Aorta (tissue), 5 donors: ENCODE data around the gene GDF2. TPM values are rescaled to one million over a fixed set of nuclear protein-coding genes. Genes with fewer than 3 reads are reported as not detected.

Experiments used
- ATAC-seq: fragments of 200-7000 bp; cut with Tn5 transposase; one replicate; pipeline ENCODE4 v1.9.1; 2022; ENCODE audit warnings: moderate library complexity; ENCODE audit not compliant: low FRiP score
- DNase-seq, 2 donors: peaks; one replicate each; pipeline ENCODE4 v3.0.0-alpha.2; 2020
- H3K27ac ChIP-seq, 2 donors: one replicate each; pipeline ENCODE4 v1.5.1; 2013; ENCODE audit warnings: low read length in 2 of 2, mild to moderate bottlenecking in 2 of 2, moderate library complexity in 2 of 2, control low read depth in 1 of 2, inconsistent platforms in 1 of 2, low read depth in 1 of 2
- H3K27me3 ChIP-seq, 2 donors: one replicate each; pipeline ENCODE4 v1.6.1; 2013; ENCODE audit warnings: control low read depth in 1 of 2, low read length in 1 of 2, mild to moderate bottlenecking in 1 of 2, moderate library complexity in 1 of 2; ENCODE audit not compliant: insufficient read depth in 2 of 2, control insufficient read depth in 1 of 2
- H3K36me3 ChIP-seq, 2 donors: one replicate each; pipeline ENCODE4 v1.6.1; 2013; ENCODE audit warnings: control low read depth in 1 of 2, low read length in 1 of 2, mild to moderate bottlenecking in 1 of 2; ENCODE audit not compliant: insufficient read depth in 2 of 2, control insufficient read depth in 1 of 2
- H3K4me1 ChIP-seq, 2 donors: one replicate each; pipeline ENCODE4 v1.6.1; 2013; ENCODE audit warnings: low read length in 2 of 2, control low read depth in 1 of 2, mild to moderate bottlenecking in 1 of 2, moderate library complexity in 1 of 2; ENCODE audit not compliant: insufficient read depth in 2 of 2, control insufficient read depth in 1 of 2
- H3K4me3 ChIP-seq, 2 donors: one replicate each; pipeline ENCODE4 v1.5.1; 2013; ENCODE audit warnings: low read length in 2 of 2, control low read depth in 1 of 2, mild to moderate bottlenecking in 1 of 2
- H3K9me3 ChIP-seq: one replicate; pipeline ENCODE4 v1.6.1; 2013; ENCODE audit warnings: mild to moderate bottlenecking, low read length; ENCODE audit not compliant: control insufficient read depth
- WGBS, 2 donors: extraction: QIAGEN DNeasy Blood & Tissue Kit; methylation state at CpG; one replicate each; pipeline ENCODE4 v1.1.7; 2013; 5-methylcytosine and 5-hydroxymethylcytosine counted together
- intact Hi-C, 2 donors: fragments of 100-400 bp; cut with DNase I; formaldehyde crosslinking; loops; one replicate each; pipeline versions ENCODE4 v1.14.2 to v1.15.0; 2022
- polyA plus RNA-seq, 2 donors: library from polyadenylated mRNA; stranded (reverse); fragments of 200-250 nt; gene quantifications; one replicate each; pipeline ENCODE4 v1.2.3, GENCODE V29; 2013
- total RNA-seq, 2 donors: library from RNA; stranded (reverse); fragmentation: NEBNext Ultra II Directional; extraction: Animal tissue kit (Norgen Biotek cat#: 25700); gene quantifications; one replicate each; pipeline ENCODE4 v1.2.1, GENCODE V29; 2021
- donor health status: healthy with polysubstance abuse.
- donor health status: Bipolar disorder and iron deficiency.
- donor health status: DM: no; HTN: no; CAD: no.
- donor health status: DM: no; HTN: no; CAD: no.
- donor health status: DM: yes; HTN: yes; CAD: no.

Gene GDF2
- total and polyA plus RNA-seq, 4 donors: not detected

DNA sequence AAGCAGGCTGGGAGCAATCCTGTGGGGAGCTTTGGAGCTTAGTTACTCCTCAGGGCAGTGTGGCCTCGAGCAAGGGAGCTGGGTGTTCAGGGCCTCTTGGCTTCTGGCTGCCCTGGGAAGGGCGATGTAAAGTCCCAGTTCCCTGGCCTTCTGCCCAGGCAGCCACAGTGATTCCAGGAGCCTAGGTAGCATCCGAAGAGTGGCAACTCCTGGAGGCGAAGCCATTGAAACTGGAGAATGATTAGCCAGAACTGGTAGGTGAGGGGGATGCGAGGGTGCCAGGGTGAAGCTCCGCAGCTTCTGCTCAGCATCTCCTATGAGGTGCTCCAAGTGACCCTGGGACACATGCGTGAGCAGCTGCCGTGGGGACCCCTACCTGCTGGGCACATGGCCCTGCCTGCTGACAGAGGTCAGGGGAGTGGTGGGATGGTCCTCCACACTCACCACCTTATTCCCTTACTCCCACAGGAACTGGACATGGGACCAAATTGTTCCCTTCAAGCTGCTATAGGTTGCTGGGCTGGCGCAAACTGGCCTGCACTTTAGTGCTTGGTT lies 7.8 kb upstream of the GDF2 start:
- Histone ChIP-seq H3K27me3 (no peaks in the 10 kb centered on the region), H3K4me1 (no peaks in the 10 kb centered on the region), H3K9me3 (no peaks in the 10 kb centered on the region), H3K4me3 (no peak overlapping the region), H3K36me3 (no peaks in the 10 kb centered on the region), H3K27ac (no peak overlapping the region)
- no peak for DNase-seq
- WGBS, 2 donors: 75 to 94% methylated on average over 9 of the region's 9 CpGs
- ATAC-seq: no peak
- intact Hi-C loops: loop anchor here in 1 of 2 donors (5.0 kb wide), 1 partner anchor 287 kb away; no protein-coding TSS in a partner anchor

DNA sequence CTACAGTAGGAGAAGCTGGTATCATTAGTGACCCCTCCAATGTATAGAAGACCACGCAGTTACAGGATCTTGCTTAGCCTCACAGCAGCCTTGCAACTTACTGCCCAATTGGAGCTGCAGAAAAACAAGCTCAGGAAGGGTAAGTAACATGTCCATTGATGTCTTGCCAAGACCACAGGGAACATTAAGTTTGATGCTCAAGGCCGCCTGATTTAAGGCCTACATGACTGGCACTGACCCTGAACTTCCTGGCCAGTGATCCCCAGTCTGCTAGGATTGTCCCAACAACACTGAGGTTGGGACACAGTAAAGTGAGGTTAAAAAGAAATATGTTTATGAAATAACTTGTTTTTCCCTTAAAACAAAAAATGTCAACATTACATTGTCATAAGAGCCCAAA lies 6.8 kb upstream of the GDF2 start:
- Histone ChIP-seq H3K4me3 (no peak overlapping the region), H3K36me3 (no peaks in the 10 kb centered on the region), H3K27ac (no peak overlapping the region), H3K4me1 (no peaks in the 10 kb centered on the region), H3K9me3 (no peaks in the 10 kb centered on the region), H3K27me3 (no peaks in the 10 kb centered on the region)
- ATAC-seq (no peak), DNase-seq (no peak)
- intact Hi-C loops: no loop called here
- 93 to 95% methylated on average over 2 of the region's 2 CpGs for WGBS, 2 donors

DNA sequence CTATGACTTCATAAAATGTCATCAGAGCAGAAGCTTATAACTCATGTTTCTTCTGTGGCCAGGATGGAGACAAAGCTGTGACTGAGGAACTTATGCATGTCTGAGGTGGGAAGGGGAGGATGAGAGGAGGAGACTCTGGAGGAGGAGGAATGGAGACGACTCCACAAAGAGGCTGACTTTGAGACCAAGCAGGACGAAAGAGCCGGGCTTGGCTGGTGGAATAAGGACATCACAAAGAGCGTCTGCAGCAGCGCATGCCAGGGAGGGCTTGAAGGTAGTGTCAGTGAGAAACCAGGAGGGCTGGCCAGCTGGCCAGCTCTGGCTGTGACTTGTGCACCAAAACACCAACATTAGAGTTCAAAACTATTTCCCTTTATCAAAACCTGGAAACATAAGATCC lies 6.1 kb upstream of the GDF2 start:
- intact Hi-C loops: no loop called here
- DNase-seq: no peak
- Histone ChIP-seq H3K4me3 (no peak overlapping the region), H3K27ac (no peak overlapping the region), H3K27me3 (no peaks in the 10 kb centered on the region), H3K4me1 (no peaks in the 10 kb centered on the region), H3K9me3 (no peaks in the 10 kb centered on the region), H3K36me3 (no peaks in the 10 kb centered on the region)
- ATAC-seq: no peak
- 85 to 87% methylated on average over 5 of the region's 5 CpGs for WGBS, 2 donors

DNA sequence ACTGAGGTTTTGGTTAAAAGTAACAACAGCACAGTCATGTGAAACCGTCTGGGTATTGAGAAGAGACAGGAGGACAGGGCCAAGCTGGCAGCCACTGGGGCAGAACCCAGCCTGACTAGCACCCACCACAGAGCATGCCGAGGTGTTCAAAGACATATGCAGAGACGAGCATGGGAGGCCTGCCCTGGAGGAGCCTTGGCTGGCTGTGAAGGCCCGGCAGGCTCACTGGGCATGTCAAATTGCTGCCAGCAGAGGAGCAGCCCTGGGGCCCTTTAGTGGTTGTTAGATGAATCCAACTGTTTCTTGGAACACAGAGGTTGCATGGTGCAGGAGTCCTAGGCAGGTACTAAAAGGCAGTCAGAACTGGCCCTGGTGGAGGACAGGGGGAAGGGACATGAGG lies 5.0 kb upstream of the GDF2 start:
- no peak for ATAC-seq
- H3K27ac ChIP-seq: no peak overlapping the region
- no peaks in the 10 kb centered on the region for H3K4me1 ChIP-seq
- no peaks in the 10 kb centered on the region for H3K9me3 ChIP-seq
- H3K4me3 ChIP-seq: no peak overlapping the region
- no peaks in the 10 kb centered on the region for H3K36me3 ChIP-seq
- H3K27me3 ChIP-seq: no peaks in the 10 kb centered on the region
- WGBS, 2 donors: 87 to 88% methylated on average over 4 of the region's 4 CpGs
- DNase-seq: no peak
- intact Hi-C loops: no loop called here

DNA sequence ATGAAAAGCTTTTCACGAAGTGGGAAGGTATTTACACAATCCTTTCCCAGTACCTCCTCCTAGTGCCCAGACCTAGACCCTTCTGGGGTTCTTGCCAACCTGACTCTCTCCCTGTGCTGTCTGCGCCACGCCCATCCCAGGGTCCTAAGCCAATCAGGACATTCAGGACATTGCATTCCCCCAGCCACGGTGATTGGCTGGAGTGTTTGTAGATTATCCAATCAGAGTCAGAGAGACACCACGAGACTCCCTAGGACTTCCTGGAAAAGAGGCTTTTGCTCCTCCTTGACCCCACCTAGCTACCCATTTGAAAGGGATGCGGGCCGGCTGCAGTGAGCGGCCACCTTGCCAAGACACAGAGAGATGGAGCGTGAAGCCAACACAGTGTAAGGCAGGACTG lies 3.5 kb upstream of the GDF2 start:
- H3K27ac ChIP-seq: no peak overlapping the region
- no peaks in the 10 kb centered on the region for H3K9me3 ChIP-seq
- WGBS, 2 donors: 53 to 86% methylated on average over 9 of the region's 9 CpGs
- no peak overlapping the region for H3K4me3 ChIP-seq
- ATAC-seq (no peak), DNase-seq (no peak)
- no peaks in the 10 kb centered on the region for H3K36me3 ChIP-seq
- H3K4me1 ChIP-seq: no peaks in the 10 kb centered on the region
- intact Hi-C loops: no loop called here
- no peaks in the 10 kb centered on the region for H3K27me3 ChIP-seq

DNA sequence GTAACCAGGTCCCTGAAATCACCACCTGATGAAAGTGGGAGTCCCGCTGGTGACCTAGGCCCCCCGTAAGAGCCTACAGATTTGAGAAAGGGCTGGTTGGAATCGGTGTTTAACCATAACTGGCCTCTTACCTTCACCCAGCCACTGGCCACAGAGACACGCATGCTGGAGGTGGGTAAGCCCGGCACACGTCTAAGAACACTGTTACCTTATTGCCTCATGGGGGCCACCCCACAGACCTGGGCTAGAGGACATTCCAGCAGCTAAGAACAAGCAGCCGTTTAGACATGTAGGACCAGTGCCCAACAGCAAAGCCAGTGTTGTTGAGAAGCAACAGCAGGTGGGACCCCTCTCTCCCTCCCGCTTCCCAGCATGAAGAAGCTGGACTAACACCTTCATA lies 2.5 kb upstream of the GDF2 start:
- H3K27ac ChIP-seq: no peak overlapping the region
- ATAC-seq (no peak), DNase-seq (no peak)
- no peaks in the 10 kb centered on the region for H3K4me1 ChIP-seq
- 92 to 95% methylated on average over 8 of the region's 8 CpGs for WGBS, 2 donors
- no peaks in the 10 kb centered on the region for H3K27me3 ChIP-seq
- no peaks in the 10 kb centered on the region for H3K36me3 ChIP-seq
- no peak overlapping the region for H3K4me3 ChIP-seq
- intact Hi-C loops: no loop called here
- no peaks in the 10 kb centered on the region for H3K9me3 ChIP-seq

DNA sequence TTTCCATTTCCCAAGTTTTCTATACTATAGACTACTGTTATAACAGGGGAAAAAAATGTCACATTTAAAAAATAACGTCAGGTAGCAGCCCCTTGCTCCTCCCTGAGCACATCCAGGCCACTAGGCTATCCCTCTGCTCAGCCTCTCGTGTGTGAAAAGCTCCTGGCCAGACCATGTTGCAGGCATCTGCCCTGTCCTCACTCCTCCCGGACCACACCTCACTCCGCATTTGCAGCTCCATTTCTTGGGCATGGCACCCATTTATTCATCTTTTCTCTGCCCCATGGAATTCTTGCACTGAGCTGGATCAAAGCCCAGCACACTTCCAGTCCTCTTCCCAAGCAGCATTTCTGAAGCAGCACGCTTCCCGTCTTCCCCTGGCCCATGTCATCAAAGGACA lies 1.4 kb upstream of the GDF2 start:
- Histone ChIP-seq H3K27ac (no peak overlapping the region), H3K27me3 (no peaks in the 10 kb centered on the region), H3K4me1 (no peaks in the 10 kb centered on the region), H3K4me3 (no peak overlapping the region), H3K9me3 (no peaks in the 10 kb centered on the region), H3K36me3 (no peaks in the 10 kb centered on the region)
- ATAC-seq: no peak
- WGBS, 2 donors: 83% methylated on average over 6 of the region's 6 CpGs
- intact Hi-C loops: no loop called here
- no peak for DNase-seq

DNA sequence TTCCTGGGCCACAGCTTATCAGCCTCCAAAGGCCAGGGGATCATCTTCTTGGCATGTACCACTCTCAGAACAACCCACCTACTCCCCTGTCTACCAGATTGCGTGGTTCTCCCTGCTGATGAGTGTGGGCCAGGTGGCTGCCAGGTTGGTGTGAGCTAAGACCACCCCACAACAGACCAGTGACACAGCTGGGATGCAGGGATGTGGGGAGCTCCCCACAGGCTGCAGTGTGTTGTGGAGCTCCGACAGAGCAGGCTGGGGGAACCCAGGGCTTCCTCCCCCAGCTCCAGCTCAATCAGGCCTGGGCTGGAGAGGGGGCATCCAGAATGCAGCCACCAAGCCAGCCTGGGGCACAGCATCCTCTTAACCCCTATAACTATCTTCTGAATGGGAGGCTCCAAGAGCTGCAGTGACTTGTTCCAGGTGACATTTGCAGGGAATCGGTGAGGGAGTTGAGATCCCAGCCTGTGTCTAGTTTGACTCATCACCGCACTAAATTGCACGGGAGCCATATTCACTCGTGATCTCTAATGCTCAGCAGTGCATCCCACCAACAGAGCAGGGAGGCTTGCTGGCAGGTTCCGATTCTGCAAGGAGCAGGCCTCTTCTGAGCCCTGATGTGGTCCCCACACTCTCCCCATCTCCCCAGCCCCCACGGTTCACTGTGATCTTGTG lies 596 bp upstream of the GDF2 start:
- no peaks in the 10 kb centered on the region for H3K9me3 ChIP-seq
- DNase-seq (peak in 1 of 2 donors; percentile 53), ATAC-seq (no peak)
- H3K27me3 ChIP-seq: no peaks in the 10 kb centered on the region
- intact Hi-C loops: no loop called here
- WGBS, 2 donors: 82 to 94% methylated on average over 8 of the region's 8 CpGs
- no peak overlapping the region for H3K4me3 ChIP-seq
- H3K36me3 ChIP-seq: no peaks in the 10 kb centered on the region
- no peak overlapping the region for H3K27ac ChIP-seq
- no peaks in the 10 kb centered on the region for H3K4me1 ChIP-seq

DNA sequence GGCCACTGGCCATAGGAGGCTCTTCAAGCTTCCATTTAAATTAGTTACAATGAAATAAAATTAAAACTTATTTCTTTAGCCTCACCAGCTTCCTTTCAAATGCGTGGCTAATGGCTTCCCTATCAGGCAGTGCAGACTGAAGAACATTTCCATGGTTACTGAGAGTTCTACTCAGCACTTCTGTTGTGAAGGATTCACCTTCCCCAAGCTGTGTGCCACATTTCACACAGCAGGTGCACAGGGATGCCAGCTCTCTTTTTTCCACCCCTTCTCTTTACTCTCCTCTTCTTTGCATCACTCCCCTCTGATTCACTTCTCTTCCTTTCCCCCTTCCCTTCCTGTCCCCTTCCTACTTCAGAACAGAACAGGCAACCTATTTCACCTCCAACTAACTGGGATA lies 833 bp downstream of the GDF2 start:
- ATAC-seq (no peak), DNase-seq (no peak)
- Histone ChIP-seq H3K36me3 (no peaks in the 10 kb centered on the region), H3K27ac (no peak overlapping the region), H3K27me3 (no peaks in the 10 kb centered on the region), H3K9me3 (no peaks in the 10 kb centered on the region), H3K4me1 (no peaks in the 10 kb centered on the region), H3K4me3 (no peak overlapping the region)
- intact Hi-C loops: no loop called here
- 63 to 79% methylated on average over 1 of the region's 1 CpG for WGBS, 2 donors
